ENCODE data around the gene CASKIN1. TPM values are rescaled to one million over a fixed set of nuclear protein-coding genes. Genes with fewer than 3 reads are reported as not detected.

Gene CASKIN1
- total and polyA plus RNA-seq, 9 donors = 0.10 to 2.4 (median 0.56) TPM; not detected in 1

GRCh38 chr16:2183671-2184070 is 12.7 kb downstream of the CASKIN1 start:
- Histone ChIP-seq H3K27ac (no peak overlapping the region), H3K27me3 (no peaks in the 10 kb centered on the region), H3K4me3 (no peak overlapping the region), H3K36me3 (no peaks in the 10 kb centered on the region), H3K9me3 (no peaks in the 10 kb centered on the region), H3K4me1 (ENCODE audit: insufficient read depth) (no peaks in the 10 kb centered on the region)
- WGBS, 3 donors = 91 to 93% (median 92%) methylated on average over 27 to 30 of the region's 30 CpGs
- intact Hi-C loops (cut with DNase I) = no loop called here
- DNase-seq = no peak
- no peak for TF ChIP-seq POLR2A (IDR thresholded peaks at IDR 0.05)
- no peak for TF ChIP-seq EP300 (IDR thresholded peaks at IDR 0.05)
- no peak for TF ChIP-seq CTCF (IDR thresholded peaks at IDR 0.05)

DNA sequence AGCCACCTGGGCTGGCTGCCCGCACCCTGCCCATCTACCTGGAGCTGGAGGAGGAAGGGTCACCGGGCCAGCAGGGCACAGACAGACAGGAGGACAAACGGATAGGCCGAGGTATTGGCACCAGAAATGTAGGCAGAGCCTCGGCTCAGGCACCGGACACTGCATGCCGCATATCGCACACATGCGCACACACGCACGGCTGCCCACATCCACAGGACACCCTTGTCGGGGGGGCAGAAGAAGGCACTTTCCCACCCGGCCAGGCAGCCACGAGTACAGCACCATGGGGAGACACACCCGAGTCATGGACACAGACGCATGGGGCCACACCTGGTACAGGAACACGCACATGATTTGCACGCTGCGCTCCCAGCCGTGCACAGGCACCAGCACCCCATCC is 14.5 kb downstream of the CASKIN1 start:
- no peaks in the 10 kb centered on the region for H3K9me3 ChIP-seq
- intact Hi-C loops (cut with DNase I) = no loop called here
- no peak overlapping the region for H3K4me3 ChIP-seq
- no peak overlapping the region for H3K27ac ChIP-seq
- WGBS, 3 donors = 87 to 93% (median 89%) methylated on average over 20 of the region's 20 CpGs
- no peaks in the 10 kb centered on the region for H3K4me1 ChIP-seq (ENCODE audit: insufficient read depth)
- H3K36me3 ChIP-seq = no peaks in the 10 kb centered on the region
- DNase-seq = no peak
- H3K27me3 ChIP-seq = no peaks in the 10 kb centered on the region
- no peak for TF ChIP-seq EP300 (IDR thresholded peaks at IDR 0.05)
- no peak for TF ChIP-seq POLR2A (IDR thresholded peaks at IDR 0.05)
- no peak for TF ChIP-seq CTCF (IDR thresholded peaks at IDR 0.05)

- Histone ChIP-seq H3K27ac (no peak overlapping the region), H3K4me3 (no peak overlapping the region), H3K27me3 (no peaks in the 10 kb centered on the region), H3K4me1 (ENCODE audit: insufficient read depth) (no peaks in the 10 kb centered on the region), H3K36me3 (no peaks in the 10 kb centered on the region), H3K9me3 (no peaks in the 10 kb centered on the region)
- intact Hi-C loops (cut with DNase I) = no loop called here
- no peak for TF ChIP-seq CTCF (IDR thresholded peaks at IDR 0.05)
- TF ChIP-seq POLR2A (IDR thresholded peaks at IDR 0.05) = no peak
- no peak for TF ChIP-seq EP300 (IDR thresholded peaks at IDR 0.05)
- DNase-seq = no peak
- 86 to 89% (median 88%) methylated on average over 19 to 46 of the region's 46 CpGs for WGBS, 3 donors
Observed at GRCh38 chr16:2180962-2181923, 15.2 kb downstream of the CASKIN1 start.

DNA sequence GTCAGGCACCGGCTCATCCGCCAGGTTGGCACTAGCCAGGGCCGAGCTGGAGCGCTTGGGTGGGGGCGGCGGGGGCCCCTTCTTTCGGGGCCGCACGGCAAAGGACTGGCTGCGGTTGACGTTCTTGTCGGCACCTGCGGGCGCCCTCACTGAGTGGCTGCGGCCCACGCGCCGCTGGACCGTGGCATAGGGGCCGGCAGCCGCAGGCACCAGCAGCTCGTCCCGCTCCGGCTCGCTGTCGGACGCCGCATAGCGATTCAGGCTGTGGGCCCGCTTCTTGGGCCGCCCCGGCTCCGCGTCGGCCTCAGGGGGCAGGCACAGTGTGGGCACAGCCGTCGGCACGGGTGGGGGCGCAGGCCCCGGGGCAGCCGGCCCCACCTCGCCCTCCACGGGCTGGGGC is 15.9 kb downstream of the CASKIN1 start:
- DNase-seq = no peak
- Histone ChIP-seq H3K36me3 (no peaks in the 10 kb centered on the region), H3K4me3 (no peak overlapping the region), H3K4me1 (ENCODE audit: insufficient read depth) (no peaks in the 10 kb centered on the region), H3K9me3 (no peaks in the 10 kb centered on the region), H3K27ac (no peak overlapping the region), H3K27me3 (no peaks in the 10 kb centered on the region)
- intact Hi-C loops (cut with DNase I) = no loop called here
- WGBS, 3 donors = 94 to 96% (median 96%) methylated on average over 42 to 43 of the region's 43 CpGs
- no peak for TF ChIP-seq EP300 (IDR thresholded peaks at IDR 0.05)
- TF ChIP-seq CTCF (IDR thresholded peaks at IDR 0.05) = no peak
- TF ChIP-seq POLR2A (IDR thresholded peaks at IDR 0.05) = no peak
